ENCODE measurements around the gene SETD5.

GRCh38 chr3:9385187-9386077 lies 12.0 kb upstream of the SETD5 start:
- TF ChIP-seq, protein P1, sequence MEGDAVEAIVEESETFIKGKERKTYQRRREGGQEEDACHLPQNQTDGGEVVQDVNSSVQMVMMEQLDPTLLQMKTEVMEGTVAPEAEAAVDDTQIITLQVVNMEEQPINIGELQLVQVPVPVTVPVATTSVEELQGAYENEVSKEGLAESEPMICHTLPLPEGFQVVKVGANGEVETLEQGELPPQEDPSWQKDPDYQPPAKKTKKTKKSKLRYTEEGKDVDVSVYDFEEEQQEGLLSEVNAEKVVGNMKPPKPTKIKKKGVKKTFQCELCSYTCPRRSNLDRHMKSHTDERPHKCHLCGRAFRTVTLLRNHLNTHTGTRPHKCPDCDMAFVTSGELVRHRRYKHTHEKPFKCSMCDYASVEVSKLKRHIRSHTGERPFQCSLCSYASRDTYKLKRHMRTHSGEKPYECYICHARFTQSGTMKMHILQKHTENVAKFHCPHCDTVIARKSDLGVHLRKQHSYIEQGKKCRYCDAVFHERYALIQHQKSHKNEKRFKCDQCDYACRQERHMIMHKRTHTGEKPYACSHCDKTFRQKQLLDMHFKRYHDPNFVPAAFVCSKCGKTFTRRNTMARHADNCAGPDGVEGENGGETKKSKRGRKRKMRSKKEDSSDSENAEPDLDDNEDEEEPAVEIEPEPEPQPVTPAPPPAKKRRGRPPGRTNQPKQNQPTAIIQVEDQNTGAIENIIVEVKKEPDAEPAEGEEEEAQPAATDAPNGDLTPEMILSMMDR (IDR thresholded peaks at IDR 0.05), result no peak
- no peak for TF ChIP-seq POLR2A (IDR thresholded peaks at IDR 0.05)

Data from Peyer's patch (tissue), 4 donors.